ENCODE data around the gene NXF1.
"Not testable (repeated sequence)": the region's sequence is repeated elsewhere in the genome, so short reads cannot be mapped to it uniquely, and the experiment has no call there.

The NXF1 gene

GRCh38 chr11:62830904-62831519 is 25.8 kb upstream of the NXF1 start:
- TF ChIP-seq ARNT (IDR thresholded peaks at IDR 0.05), result no peak
- no peak for TF ChIP-seq SUZ12 (IDR thresholded peaks at IDR 0.05)
- TF ChIP-seq CTBP1 (IDR thresholded peaks at IDR 0.05; ENCODE audit: borderline replicate concordance), result no peak
- no peak for TF ChIP-seq ELF4 (IDR thresholded peaks at IDR 0.05)
- TF ChIP-seq LEF1 (IDR thresholded peaks at IDR 0.05; ENCODE audit: borderline replicate concordance), result no peak
- no peak for TF ChIP-seq FOXK2 (IDR thresholded peaks at IDR 0.05)
- no peak for TF ChIP-seq ZNF384 (IDR thresholded peaks at IDR 0.05)
- TF ChIP-seq L3MBTL2 (conservative IDR thresholded peaks at IDR 0.05), result no peak
- TF ChIP-seq BHLHE40 (IDR thresholded peaks at IDR 0.05; ENCODE audit: borderline replicate concordance), result no peak
- no peak for TF ChIP-seq PKNOX1 (IDR thresholded peaks at IDR 0.05)
- no peak for TF ChIP-seq SP1 (IDR thresholded peaks at IDR 0.05)
- peak; percentile 90; the same call in 1 of the 2 replicates for TF ChIP-seq FOXM1 (IDR thresholded peaks at IDR 0.05; ENCODE audit: borderline replicate concordance)
- 0 out of 2 replicates have a peak, but pooled peaks have one; percentile 17 for TF ChIP-seq TARDBP (IDR thresholded peaks at IDR 0.05)
- TF ChIP-seq HDGF (IDR thresholded peaks at IDR 0.05; ENCODE audit: borderline replicate concordance), result no peak
- no peak for TF ChIP-seq NFRKB (IDR thresholded peaks at IDR 0.05)

GRCh38 chr11:62828130-62828529 is 22.9 kb upstream of the NXF1 start:
- POLR2A ChIA-PET, result interaction anchor here (2.5 to 3.4 kb wide), 2 partner anchors 12 to 22 kb away, joined by 10 to 28 read pairs; partner anchors contain the start of genes NXF1 and WDR74
- CTCF ChIA-PET, result interaction anchor here (1.4 kb wide), 1 partner anchor 42 kb away, joined by 3 read pairs; no protein-coding TSS in a partner anchor

More at GRCh38 chr11:62830904-62831519, 25.8 kb upstream of the NXF1 start:
- ChIA-PET CTCF (interaction anchor here (0.6 to 1.7 kb wide), 4 partner anchors 31 to 51 kb away, joined by 3 to 7 read pairs (median 3); no protein-coding TSS in a partner anchor), POLR2A (interaction anchor here (0.5 to 2.4 kb wide), 18 partner anchors 9 to 159 kb away, joined by 3 to 61 read pairs (median 6); partner anchors contain the start of genes HNRNPUL2, LBHD1, POLR2G and SLC3A2)
- DNase-seq (ENCODE audit: extremely low spot score), result peak; percentile 50

GRCh38 chr11:62823677-62824076 is 18.4 kb upstream of the NXF1 start:
- CTCF ChIA-PET, result interaction anchor here (1.0 to 1.1 kb wide), 2 partner anchors 17 to 38 kb away, joined by 3 read pairs; no protein-coding TSS in a partner anchor
- DNase-seq (ENCODE audit: extremely low spot score), result no peak
- TF ChIP-seq FOXM1 (IDR thresholded peaks at IDR 0.05; ENCODE audit: borderline replicate concordance) (no peak), ZNF384 (IDR thresholded peaks at IDR 0.05) (no peak), FOXK2 (IDR thresholded peaks at IDR 0.05) (no peak), L3MBTL2 (conservative IDR thresholded peaks at IDR 0.05) (no peak), SP1 (IDR thresholded peaks at IDR 0.05) (no peak), HDGF (IDR thresholded peaks at IDR 0.05; ENCODE audit: borderline replicate concordance) (no peak), TARDBP (IDR thresholded peaks at IDR 0.05) (no peak), FOXA1 (IDR thresholded peaks at IDR 0.05) (no peak), LEF1 (IDR thresholded peaks at IDR 0.05; ENCODE audit: borderline replicate concordance) (no peak), ELF4 (IDR thresholded peaks at IDR 0.05) (no peak)
- POLR2A ChIA-PET, result interaction anchor here (0.7 to 1.8 kb wide), 2 partner anchors 17 to 97 kb away, joined by 3 to 12 read pairs; partner anchors contain the start of gene HNRNPUL2

More at GRCh38 chr11:62828130-62828529, 22.9 kb upstream of the NXF1 start:
- not testable (repeated sequence) for DNase-seq (ENCODE audit: extremely low spot score)

- no peak for DNase-seq (ENCODE audit: extremely low spot score)
- CTCF ChIA-PET, result no interaction called here
- POLR2A ChIA-PET, result interaction anchor here (0.9 to 2.0 kb wide), 3 partner anchors 24 to 63 kb away, joined by 3 to 10 read pairs (median 3); partner anchors contain the start of gene ZBTB3
- TF ChIP-seq SP1 (IDR thresholded peaks at IDR 0.05) (no peak), FOXK2 (IDR thresholded peaks at IDR 0.05) (no peak), L3MBTL2 (conservative IDR thresholded peaks at IDR 0.05) (no peak), ARNT (IDR thresholded peaks at IDR 0.05) (no peak), HDGF (IDR thresholded peaks at IDR 0.05; ENCODE audit: borderline replicate concordance) (no peak), ZNF384 (IDR thresholded peaks at IDR 0.05) (no peak), ELF4 (IDR thresholded peaks at IDR 0.05) (no peak), PKNOX1 (IDR thresholded peaks at IDR 0.05) (no peak), BHLHE40 (IDR thresholded peaks at IDR 0.05; ENCODE audit: borderline replicate concordance) (no peak), TARDBP (IDR thresholded peaks at IDR 0.05) (no peak), FOXA1 (IDR thresholded peaks at IDR 0.05) (no peak), NFRKB (IDR thresholded peaks at IDR 0.05) (no peak), FOXM1 (IDR thresholded peaks at IDR 0.05; ENCODE audit: borderline replicate concordance) (no peak), SUZ12 (IDR thresholded peaks at IDR 0.05) (no peak)
Observed at GRCh38 chr11:62817129-62817528, 11.9 kb upstream of the NXF1 start.

- CTCF ChIA-PET, result no interaction called here
- TF ChIP-seq CTBP1 (IDR thresholded peaks at IDR 0.05; ENCODE audit: borderline replicate concordance), result no peak
- no peak for TF ChIP-seq L3MBTL2 (conservative IDR thresholded peaks at IDR 0.05)
- no peak for TF ChIP-seq HDGF (IDR thresholded peaks at IDR 0.05; ENCODE audit: borderline replicate concordance)
- TF ChIP-seq FOXA1 (IDR thresholded peaks at IDR 0.05), result no peak
- no peak for TF ChIP-seq FOXK2 (IDR thresholded peaks at IDR 0.05)
- TF ChIP-seq BHLHE40 (IDR thresholded peaks at IDR 0.05; ENCODE audit: borderline replicate concordance), result no peak
- TF ChIP-seq ZNF384 (IDR thresholded peaks at IDR 0.05), result no peak
- TF ChIP-seq PKNOX1 (IDR thresholded peaks at IDR 0.05), result no peak
- no peak for TF ChIP-seq SUZ12 (IDR thresholded peaks at IDR 0.05)
- no peak for TF ChIP-seq LEF1 (IDR thresholded peaks at IDR 0.05; ENCODE audit: borderline replicate concordance)
- TF ChIP-seq TARDBP (IDR thresholded peaks at IDR 0.05), result no peak
- no peak for TF ChIP-seq FOXM1 (IDR thresholded peaks at IDR 0.05; ENCODE audit: borderline replicate concordance)
- TF ChIP-seq SP1 (IDR thresholded peaks at IDR 0.05), result no peak
- TF ChIP-seq ELF4 (IDR thresholded peaks at IDR 0.05), result no peak
- POLR2A ChIA-PET, result interaction anchor here (0.7 to 2.0 kb wide), 4 partner anchors 13 to 62 kb away, joined by 3 to 10 read pairs (median 3); partner anchors contain the start of gene ZBTB3
- no peak for DNase-seq (ENCODE audit: extremely low spot score)
Observed at GRCh38 chr11:62816557-62816956, 11.3 kb upstream of the NXF1 start.

Data from HEK293T (cell line).